GM23338 (cell line): ENCODE measurements around the gene AHCYL1. TPM values are rescaled to one million over a fixed set of nuclear protein-coding genes. Genes with fewer than 3 reads are reported as not detected.

Experiments used
- CREB1 ChIP-seq: fragments of 250-450 bp; sonication (Bioruptor Pico); IDR thresholded peaks from 2 replicates; pipeline ENCODE4 v1.5.0; 2020; ENCODE audit warnings: low read depth, mild to moderate bottlenecking, moderate library complexity
- EZH2phosphoT487 ChIP-seq: fragments of 200-600 bp; sonication (generic); IDR thresholded peaks from one replicate; pipeline ENCODE4 v1.8.1; 2018; ENCODE audit warnings: antibody characterized with exemption; ENCODE audit not compliant: unreplicated experiment
- JUNB ChIP-seq: IDR thresholded peaks from one replicate; pipeline ENCODE4 v1.6.1; 2016; ENCODE audit warnings: antibody characterized with exemption; ENCODE audit not compliant: unreplicated experiment
- NANOG ChIP-seq: IDR thresholded peaks from 2 replicates; pipeline ENCODE4 v1.6.1; 2016; ENCODE audit warnings: antibody characterized with exemption, borderline replicate concordance
- STAT1 ChIP-seq: IDR thresholded peaks from one replicate; pipeline ENCODE4 v1.6.1; 2016; ENCODE audit warnings: antibody characterized with exemption; ENCODE audit not compliant: unreplicated experiment
- ZNF114 ChIP-seq: fragments of 250-450 bp; sonication (Bioruptor Pico); IDR thresholded peaks from 2 replicates; pipeline ENCODE4 v1.5.0; 2020; ENCODE audit warnings: mild to moderate bottlenecking, moderate library complexity
- ZNF462 ChIP-seq: fragments of 250-450 bp; sonication (Bioruptor Pico); IDR thresholded peaks from 2 replicates; pipeline ENCODE4 v1.5.0; 2020; ENCODE audit warnings: mild to moderate bottlenecking, moderate library complexity
- polyA plus RNA-seq: library from polyadenylated mRNA; unstranded; fragments of >200 nt; fragmentation: Nextera tagmentation; extraction: Ambion mirVana; gene quantifications from 2 replicates; pipeline ENCODE4 v1.2.1, GENCODE V29; 2016
- total RNA-seq: library from RNA; depleted of rRNA; stranded (reverse); fragments of >200 nt; shearing (Covaris generic); gene quantifications from 2 replicates; pipeline ENCODE4 v1.2.3, GENCODE V29; 2014
- TF ChIP-seq, protein P1 (sequence below): IDR thresholded peaks from one replicate; pipeline ENCODE4 v1.6.1; 2018; ENCODE audit warnings: antibody characterized with exemption; ENCODE audit not compliant: unreplicated experiment
- TF ChIP-seq, protein P2 (sequence below), 2 experiments: fragments of 200-600 bp in 1 of 2; sonication (generic) in 1 of 2; conservative IDR thresholded peaks; 2 replicates each; pipeline versions ENCODE4 v1.5.1 to v1.6.1; 2016 to 2017; ENCODE audit warnings: antibody characterized with exemption in 2 of 2, low read depth in 2 of 2, mild to moderate bottlenecking in 2 of 2, moderate library complexity in 1 of 2

Gene AHCYL1
- total and polyA plus RNA-seq, 2 experiments from 2014 or later: 63.3 to 70.0 TPM

GRCh38 chr1:110058591-110058990 lies 74.0 kb downstream of the AHCYL1 start (continued):
- TF ChIP-seq ZNF462 (CRISPR knock-in tag) (no peak), EZH2phosphoT487 (no peak), NANOG (no peak), ZNF114 (CRISPR knock-in tag) (no peak), JUNB (no peak), CREB1 (no peak), STAT1 (no peak)
- TF ChIP-seq, protein P1, sequence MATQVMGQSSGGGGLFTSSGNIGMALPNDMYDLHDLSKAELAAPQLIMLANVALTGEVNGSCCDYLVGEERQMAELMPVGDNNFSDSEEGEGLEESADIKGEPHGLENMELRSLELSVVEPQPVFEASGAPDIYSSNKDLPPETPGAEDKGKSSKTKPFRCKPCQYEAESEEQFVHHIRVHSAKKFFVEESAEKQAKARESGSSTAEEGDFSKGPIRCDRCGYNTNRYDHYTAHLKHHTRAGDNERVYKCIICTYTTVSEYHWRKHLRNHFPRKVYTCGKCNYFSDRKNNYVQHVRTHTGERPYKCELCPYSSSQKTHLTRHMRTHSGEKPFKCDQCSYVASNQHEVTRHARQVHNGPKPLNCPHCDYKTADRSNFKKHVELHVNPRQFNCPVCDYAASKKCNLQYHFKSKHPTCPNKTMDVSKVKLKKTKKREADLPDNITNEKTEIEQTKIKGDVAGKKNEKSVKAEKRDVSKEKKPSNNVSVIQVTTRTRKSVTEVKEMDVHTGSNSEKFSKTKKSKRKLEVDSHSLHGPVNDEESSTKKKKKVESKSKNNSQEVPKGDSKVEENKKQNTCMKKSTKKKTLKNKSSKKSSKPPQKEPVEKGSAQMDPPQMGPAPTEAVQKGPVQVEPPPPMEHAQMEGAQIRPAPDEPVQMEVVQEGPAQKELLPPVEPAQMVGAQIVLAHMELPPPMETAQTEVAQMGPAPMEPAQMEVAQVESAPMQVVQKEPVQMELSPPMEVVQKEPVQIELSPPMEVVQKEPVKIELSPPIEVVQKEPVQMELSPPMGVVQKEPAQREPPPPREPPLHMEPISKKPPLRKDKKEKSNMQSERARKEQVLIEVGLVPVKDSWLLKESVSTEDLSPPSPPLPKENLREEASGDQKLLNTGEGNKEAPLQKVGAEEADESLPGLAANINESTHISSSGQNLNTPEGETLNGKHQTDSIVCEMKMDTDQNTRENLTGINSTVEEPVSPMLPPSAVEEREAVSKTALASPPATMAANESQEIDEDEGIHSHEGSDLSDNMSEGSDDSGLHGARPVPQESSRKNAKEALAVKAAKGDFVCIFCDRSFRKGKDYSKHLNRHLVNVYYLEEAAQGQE: no peak
- TF ChIP-seq, protein P2, sequence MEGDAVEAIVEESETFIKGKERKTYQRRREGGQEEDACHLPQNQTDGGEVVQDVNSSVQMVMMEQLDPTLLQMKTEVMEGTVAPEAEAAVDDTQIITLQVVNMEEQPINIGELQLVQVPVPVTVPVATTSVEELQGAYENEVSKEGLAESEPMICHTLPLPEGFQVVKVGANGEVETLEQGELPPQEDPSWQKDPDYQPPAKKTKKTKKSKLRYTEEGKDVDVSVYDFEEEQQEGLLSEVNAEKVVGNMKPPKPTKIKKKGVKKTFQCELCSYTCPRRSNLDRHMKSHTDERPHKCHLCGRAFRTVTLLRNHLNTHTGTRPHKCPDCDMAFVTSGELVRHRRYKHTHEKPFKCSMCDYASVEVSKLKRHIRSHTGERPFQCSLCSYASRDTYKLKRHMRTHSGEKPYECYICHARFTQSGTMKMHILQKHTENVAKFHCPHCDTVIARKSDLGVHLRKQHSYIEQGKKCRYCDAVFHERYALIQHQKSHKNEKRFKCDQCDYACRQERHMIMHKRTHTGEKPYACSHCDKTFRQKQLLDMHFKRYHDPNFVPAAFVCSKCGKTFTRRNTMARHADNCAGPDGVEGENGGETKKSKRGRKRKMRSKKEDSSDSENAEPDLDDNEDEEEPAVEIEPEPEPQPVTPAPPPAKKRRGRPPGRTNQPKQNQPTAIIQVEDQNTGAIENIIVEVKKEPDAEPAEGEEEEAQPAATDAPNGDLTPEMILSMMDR (conservative IDR thresholded peaks at IDR 0.05; ENCODE audit: low read depth in 2 of 2): no peak
